Limb (tissue), 2 donors: ENCODE data around the gene SLC35E1.
A peak's percentile ranks its signal among the peaks of the same experiment; 100 is the strongest.
"Not testable (repeated sequence)": the region's sequence is repeated elsewhere in the genome, so short reads cannot be mapped to it uniquely, and the experiment has no call there.

Experiments
- DNase-seq, 2 donors: peaks; one replicate each; pipeline ENCODE4 v3.0.0-alpha.2; 2016; ENCODE audit errors: extremely low spot score in 2 of 2

Gene SLC35E1

DNA sequence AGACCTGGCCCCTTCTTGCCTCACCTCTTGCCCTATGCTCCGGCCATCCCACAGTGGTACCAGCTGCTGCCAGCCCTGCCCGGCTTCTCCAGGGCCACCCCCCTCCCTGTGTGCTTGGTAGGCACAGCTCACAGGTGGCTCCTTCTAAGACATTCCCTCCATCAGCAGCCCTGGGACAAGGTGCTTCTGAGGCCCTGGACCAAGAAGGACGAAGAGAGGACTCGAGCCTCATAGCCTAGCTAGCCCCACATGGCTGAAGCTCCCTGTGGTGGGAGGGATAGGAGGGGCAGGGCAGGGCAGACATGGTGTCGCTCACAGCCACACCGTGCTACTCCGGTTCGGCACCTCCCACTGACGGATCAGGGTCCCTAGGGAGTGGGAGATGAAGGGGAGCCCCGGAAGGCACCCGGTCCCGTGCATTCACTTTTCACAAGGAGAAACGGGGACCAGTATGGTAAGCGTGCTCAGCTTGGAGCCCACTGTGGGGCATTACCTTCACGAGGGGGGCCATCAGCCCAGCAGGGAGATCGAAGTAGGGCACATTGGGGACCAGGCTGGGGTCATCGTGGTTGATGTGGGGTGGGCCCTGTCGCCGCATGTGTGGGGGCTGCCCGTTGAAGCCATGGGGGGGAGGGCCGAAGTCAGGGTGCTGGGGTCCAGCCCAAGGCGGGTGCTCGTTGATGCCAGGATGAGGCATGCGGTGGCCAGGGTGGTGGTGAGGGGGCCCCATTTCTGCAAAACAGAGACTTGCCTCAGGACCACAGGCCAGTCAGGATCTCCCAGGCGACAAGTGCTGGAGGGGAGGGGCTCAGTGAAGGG is 49.4 kb downstream of the SLC35E1 start:
- no peak for DNase-seq

DNA sequence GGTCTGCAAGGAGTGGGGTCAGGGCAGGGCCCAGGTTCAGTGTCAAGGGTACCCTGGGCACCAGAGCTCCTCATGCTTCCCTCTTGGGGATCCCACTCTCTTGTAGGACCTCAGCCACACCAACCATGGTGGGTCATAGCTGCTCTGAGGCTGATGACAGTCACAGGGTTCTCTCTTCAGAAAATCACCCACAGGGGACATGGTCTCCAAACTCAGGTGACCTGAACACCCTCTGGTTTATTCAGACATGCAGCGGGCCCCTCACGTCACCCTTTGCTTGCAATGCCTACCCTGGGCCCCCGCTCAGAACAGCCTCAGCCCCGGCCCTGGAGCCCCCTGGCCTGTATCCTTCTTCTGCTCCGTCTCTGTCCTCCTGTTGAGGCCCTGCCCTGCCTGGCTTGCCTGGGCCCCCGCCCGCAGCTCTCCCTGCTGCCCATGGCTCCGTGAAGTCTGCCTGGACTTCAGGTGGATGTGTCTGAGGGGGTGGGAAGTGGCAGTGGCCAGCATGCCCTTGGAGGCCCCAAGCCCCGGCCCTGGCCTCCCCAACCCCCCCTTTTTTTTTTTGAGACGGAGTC is 50.4 kb downstream of the SLC35E1 start:
- no peak for DNase-seq

DNA sequence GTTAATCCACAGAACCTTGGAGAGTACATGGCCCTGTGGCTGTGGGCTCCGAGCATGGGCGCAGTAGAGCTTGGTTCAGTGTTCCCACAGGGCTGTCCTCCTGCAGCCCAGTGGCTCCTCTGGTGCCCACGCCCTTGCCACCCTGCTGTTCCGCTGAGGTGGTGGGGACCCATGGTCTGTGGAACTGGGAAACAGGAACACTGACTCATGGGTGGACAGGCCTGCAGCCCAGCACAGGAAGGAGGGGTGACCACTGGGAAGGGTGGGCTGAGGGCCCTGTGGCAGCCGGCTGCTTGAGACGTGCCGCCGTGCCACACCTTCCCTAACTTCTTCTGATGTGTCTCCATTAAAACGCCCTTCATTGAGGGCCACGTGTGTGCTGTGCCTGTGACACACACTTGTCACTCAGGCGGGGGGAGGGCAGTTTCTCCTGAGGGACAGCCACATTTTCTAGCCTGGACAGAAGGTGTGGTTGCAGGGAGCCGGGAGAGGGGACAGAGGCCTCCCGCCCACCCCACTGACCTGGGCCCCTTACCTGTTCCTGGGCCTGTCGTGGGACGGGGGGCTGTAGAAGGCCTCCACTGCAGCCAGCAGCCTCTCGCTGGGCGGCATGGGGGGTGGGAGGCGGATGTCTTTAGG is 51.1 kb downstream of the SLC35E1 start:
- no peak for DNase-seq

DNA sequence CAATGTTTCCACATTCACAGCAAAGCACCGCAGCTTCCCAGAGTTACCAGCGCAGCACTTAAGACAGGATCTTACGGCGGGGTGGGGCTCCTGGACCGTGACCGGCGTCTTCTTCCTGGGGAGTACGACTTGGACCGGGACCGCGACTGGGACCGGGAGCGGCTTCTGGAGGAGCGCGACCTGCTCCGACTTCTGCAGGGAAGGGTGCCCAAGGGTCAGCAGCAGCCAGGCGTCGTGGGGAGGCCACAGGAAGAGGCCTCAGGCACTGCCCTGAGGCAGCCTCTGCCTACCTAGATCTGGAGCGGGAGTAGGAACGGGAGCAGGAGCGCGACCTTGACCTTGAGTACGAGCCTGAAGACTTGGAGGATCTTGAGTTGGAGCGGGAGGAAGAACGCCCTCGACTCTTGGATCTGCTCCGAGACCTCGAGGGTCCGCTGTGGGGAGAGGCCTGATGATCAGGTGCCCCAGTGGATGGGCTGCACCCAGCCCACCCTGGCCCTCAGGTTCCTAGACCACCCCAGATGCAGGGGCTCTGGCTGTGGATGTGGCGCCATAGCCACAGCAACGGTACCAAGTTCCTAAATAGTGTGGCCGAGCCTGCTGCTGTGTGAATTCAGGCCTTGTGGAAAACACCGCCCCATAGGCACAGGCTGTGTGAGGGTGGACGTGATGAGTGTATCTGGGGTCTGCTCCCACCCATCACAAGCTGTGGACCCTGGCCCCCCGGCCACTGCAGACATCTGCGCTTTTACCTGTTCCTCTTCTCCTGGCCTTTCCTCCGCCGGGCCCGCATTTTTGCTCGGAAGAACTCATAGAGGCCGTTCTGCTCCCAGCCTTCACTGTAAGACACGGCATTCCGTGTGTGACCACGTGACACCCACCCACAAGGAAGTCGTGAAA is 51.9 kb downstream of the SLC35E1 start:
- DNase-seq: no peak

DNA sequence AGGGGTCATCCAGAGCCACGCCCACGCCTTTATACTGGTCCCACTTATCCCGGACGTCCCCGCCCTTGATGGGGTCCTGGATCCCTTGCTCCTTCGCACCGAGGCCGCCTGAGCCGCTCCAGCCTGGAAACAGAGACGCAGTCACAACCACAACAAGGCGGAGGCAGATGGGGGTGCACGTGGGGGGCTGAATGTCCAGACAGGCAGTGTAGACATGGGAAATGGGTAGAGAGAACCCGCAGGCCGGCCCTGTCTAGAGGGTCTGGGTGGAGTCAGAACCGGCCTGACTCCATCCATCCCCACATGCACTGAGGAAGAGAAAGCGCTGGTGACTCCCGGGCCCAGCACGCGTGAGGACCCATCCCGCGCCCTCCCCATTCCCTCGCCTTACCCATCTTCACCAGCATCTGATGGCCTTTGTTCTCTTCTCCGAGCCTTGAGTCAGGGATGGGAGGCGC is 53.0 kb downstream of the SLC35E1 start:
- no peak for DNase-seq

DNA sequence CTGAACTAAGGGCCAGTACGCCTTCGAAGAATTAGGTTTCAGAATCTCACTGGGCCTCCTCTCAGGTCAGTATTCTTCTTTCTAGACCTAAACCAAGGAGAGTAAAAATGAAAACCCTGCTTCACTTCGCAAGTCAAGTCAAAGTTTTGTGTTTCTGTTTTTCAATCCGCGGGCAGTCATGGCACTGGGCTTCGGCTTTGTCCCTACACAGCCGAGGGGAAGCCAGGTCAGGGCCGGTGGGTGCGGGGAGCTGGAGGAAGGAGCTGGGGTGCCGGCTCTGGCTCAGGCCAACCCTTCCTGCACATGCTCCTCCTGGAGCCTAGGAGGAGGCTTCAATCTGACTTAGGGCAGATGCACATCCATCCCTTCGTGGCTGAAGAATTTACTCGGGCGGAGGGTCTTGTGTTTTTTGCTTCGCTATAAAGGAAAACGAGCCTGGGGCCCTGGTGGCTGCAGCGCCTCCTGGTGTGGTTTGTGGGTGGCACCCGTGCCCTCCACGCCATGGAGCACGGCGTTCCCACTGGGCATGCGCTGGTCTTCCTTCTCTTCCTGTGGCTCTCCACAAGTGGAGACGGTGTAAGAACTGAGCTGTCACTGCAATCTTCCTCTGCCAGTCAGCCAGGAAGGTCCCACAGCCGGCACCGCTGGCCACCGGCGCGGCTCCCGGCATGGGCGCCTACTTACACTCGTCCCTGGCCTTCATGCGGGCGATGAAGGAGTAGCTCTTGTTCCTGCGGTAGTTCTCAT is 53.6 kb downstream of the SLC35E1 start:
- DNase-seq: no peak

DNA sequence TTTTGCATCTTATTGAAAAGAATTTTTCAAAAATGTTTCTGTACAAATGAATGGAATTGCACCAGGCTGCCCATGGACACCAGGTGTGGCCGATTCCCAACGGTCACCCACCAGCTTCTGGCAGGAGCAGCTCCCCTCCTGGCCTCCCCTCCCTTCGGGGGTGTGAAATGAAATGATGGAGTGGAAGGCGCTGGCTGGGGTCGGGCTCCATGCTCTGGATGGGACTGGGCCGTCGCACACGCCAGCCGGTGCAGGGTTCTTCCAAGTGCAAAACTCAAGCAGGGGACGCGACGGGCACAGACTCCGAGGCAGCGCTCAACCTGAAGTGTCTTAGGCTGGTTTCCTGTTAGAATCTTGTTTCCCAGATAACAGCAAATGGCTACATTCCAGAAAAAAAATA is 54.2 kb downstream of the SLC35E1 start:
- no peak for DNase-seq

DNA sequence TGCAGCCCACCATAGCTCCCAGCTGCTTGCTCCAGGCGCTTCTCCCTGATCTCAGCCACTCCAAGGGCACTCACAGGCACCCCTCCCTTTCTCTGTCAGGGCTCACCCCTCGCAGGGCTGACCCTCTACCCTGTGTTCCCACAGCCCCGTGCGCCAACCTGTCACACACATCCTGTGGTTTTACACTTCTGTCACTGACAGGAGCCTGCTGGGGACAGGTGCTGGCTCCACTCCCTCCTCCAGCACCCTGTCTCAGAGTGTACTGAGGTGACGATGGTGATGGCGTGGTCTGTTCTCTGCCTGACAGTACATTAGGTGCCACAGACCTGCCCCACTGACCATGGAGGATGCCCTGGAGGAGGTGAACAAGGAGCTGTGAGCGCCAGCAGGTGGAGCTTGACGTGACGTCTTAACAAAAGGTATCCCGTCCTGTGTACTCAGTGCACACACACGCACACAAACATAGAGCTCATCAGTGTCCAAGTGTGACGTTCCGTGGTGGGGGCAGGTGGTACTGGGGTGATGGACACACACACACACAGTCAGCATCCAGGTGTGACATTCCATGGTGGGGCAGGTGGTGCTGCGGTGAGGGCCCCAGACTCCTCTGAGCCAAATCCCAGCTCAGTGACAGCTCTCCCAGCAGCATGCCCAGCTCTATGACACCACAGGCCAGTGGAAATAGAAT is 55.1 kb downstream of the SLC35E1 start:
- DNase-seq: no peak

DNA sequence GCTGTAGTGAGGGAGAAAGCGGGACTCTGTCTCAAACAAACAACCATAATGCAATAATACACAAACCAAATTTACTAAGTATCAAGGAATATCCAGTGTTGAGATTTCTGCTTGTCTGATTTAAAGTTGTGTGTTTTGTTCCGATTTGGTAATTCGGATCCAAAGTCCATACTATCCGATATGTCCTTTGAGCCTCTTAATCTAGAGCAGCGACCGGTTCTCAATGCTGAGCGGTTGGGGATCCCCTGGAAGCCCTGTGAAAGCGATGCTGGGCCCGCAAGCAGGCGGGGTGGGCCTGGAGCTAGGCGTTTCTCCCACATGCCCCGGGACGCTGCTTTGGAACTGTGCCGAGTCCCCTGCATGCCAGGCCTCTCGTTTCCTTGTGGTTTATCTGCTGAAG is 55.8 kb downstream of the SLC35E1 start:
- DNase-seq: no peak

DNA sequence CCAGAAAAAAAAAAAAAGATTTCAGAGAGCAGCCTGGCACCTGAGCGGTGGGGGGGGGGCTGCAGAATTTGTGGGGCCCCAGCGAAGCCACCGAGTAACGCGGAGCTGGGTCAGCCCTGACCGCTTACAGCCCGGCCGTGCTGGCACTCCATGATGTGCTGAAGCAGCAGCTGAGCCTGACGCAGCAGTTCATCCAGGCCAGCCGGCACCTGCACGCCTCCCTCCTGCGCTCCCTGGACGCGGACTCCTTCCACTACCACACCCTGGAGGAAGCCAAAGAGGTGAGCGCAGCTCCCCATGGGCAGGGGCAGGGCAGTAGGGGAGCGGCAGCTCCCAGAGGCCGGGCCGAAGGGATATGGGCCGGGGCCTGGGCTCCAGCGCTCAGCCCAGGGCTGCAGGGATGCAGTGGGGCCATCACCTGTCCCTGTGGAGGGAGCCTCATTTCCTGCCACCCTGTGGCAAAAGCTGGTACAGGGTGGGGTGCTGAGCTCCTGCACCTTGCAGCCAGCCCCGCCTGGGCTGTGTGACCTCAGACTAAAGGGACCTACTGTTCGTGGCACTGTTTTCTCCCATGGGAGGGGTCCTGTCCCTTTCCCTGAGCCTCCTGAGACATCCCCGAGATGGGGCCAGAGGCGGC is 57.7 kb downstream of the SLC35E1 start:
- DNase-seq: no peak

DNA sequence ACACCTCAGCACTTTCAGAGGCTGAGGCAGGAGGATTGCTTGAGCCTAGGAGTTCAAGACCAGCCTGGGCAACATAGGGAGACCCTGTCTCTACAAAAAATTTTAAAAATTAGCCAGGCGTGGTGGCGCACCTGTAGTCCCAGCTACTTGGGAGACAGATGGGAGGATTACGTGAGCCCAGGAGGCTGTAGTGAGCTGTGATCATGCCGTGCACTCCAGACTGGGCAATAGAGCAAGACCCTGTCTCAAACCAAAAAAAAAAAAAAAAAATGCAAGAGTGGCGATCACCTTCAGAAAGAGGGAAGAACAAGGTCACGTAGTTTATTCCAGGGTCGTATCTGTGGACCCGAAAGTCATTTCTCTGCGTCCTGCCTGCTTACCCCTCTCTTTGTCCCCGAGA is 59.6 kb downstream of the SLC35E1 start:
- DNase-seq: not testable (repeated sequence)

DNA sequence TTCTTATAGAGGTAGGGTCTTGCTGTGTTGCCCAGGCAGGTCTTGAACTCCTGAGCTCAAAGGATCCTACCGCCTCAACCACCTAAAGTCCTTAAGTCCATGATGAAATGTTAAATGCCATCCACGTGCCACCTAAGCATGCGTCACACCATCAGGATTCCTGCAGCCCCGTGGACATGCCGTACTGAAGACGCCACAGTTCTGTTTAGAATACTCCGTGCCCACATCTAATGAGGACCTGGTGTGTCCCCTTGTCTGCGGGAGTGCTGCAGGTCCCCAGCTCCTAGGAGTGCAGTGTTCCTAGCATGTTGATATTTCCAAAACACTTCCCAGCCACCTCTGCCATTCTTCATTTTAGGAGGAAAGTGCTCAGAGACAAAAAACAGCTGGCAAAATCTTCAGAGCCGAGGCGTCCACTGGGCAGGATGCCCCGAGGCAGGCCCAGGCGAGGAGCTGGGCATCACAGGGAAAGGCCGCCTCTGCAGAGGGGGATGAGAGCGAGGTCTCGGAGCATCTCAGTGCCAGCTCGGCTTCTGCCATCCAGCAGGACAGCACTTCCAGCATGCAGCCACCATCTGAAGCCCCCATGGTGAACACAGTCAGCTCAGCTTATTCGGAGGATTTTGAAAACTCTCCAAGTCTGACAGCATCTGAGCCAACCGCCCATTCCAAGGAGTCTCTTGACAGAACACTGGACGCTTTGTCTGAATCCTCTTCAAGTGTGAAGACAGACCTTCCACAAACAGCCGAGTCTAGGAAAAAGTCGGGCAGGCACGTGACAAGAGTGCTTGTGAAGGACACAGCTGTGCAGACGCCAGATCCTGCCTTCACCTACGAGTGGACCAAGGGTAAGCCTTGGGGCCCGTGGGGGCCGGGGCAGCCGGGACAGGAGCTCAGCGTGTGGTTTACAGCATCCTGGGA is 62.8 kb downstream of the SLC35E1 start:
- DNase-seq: peak; percentile 7 to 55

DNA sequence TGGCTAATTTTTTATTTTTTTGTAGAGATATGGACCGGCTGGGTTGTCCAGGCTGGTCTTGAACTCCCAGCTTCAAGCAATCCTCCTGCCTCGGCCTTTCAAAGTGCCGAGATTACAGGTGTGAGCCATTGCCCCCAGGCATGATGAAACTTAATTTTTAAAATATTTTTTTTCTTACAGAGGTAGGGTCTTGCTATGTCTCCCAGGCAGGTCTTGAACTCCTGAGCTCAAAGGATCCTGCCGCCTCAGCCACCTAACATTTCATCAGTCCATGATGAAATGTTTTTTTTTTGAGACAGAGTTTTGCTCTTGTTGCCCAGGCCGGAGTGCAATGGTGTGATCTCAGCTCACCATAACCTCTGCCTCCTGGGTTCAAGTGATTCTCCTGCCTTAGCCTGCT is 63.7 kb downstream of the SLC35E1 start:
- DNase-seq: no peak

DNA sequence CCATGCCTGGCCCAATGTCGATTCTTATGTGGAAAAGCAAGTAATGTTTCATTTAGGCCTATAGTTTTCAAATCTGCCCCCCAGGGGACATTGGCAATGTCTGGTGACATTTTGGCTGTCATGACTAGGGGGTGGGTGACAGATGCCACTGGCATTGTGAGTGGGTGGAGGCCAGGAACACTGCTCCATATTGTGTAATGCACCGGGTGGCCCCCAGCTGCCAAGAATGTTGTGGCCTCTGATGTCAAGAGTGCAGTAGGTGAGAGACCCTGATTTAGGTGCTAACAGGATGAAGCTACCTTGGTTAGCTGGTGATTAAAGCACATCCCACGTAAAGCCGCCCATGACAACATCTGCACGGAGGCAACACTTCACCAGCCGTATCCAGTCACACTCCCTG is 65.3 kb downstream of the SLC35E1 start:
- no peak for DNase-seq

DNA sequence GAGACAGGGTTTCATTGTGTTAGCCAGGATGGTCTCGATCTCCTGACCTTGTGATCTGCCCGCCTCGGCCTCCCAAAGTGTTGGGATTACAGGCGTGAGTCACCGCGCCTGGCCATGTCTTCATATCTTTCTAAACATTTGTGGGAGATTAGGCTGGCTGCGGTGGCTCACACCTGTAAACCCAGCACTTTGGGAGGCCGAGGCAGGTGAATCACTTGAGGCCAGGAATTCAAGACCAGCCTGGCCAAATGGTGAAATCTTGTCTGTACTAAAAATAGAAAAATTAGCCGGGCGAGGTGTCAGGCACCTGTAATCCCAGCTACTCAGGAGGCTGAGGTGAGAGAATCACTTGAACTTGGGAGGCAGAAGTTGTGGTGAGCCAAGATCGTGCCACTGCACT is 66.1 kb downstream of the SLC35E1 start:
- not testable (repeated sequence) for DNase-seq

DNA sequence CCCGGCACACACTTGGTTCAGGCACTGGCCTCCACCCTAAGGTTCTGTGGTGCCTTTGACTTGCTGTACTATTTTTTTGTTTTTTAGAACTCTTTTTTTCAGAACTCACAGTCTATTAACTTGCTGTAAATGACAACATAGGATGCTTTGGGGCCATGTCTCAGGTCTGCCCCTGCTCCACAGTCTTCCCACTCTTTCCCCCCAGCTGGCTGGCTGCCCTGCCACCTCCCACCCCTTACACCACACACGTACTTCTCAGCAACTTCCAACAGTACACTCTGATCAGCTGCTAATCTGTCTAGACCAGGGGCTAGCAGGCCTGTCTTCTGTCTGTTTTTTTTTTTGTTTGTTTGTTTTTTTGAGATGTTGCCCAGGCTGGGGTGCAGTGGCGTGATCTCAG is 67.9 kb downstream of the SLC35E1 start:
- no peak for DNase-seq
